ENCODE measurements around the gene CCDC80. TPM values are rescaled to one million over a fixed set of nuclear protein-coding genes. Genes with fewer than 3 reads are reported as not detected.
"Not testable (repeated sequence)": the region's sequence is repeated elsewhere in the genome, so short reads cannot be mapped to it uniquely, and the experiment has no call there.

The CCDC80 gene
- polyA plus RNA-seq, 2 donors: 3.3 to 6.2 TPM

DNA sequence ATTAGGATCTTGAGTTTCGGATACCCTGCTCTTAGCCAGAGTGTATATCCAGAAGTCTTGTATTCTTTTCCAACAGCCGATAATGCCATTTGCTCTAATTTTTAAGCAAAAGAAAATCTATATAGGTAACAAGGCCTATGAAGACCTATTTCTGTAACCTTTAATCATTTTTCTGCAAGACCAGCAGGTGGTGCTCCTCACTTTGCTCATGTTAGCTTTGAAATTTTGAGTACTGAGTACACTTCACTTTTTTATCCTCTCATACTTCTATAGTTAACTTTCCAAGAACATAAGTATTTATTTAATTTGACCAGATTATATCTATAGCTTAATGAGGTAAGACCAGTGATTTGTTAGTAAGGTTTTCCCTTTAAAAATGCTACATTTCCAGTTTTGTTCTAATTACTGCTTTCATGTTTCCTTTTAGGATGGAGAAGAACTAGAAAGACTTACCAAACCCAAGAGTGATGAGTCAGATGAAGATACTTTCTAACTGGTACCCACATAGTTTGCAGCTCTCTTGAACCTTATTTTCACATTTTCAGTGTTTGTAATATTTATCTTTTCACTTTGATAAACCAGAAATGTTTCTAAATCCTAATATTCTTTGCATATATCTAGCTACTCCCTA, 58.6 kb downstream of the CCDC80 start:
- no peak overlapping the region for H3K4me3 ChIP-seq (ENCODE audit: low read depth in 1 of 2, low read length in 2 of 2)
- 65 to 73% methylated on average over 2 of the region's 2 CpGs for WGBS, 2 donors
- H3K9me3 ChIP-seq (ENCODE audit: control insufficient read depth in 2 of 2, insufficient read depth in 1 of 2, low read depth in 1 of 2, low read length in 1 of 2): no peaks in the 10 kb centered on the region
- no peak overlapping the region for H3K27ac ChIP-seq (ENCODE audit: low read depth in 2 of 2, low read length in 1 of 2)
- no peaks in the 10 kb centered on the region for H3K27me3 ChIP-seq (ENCODE audit: control insufficient read depth in 1 of 2, insufficient read depth in 2 of 2, low read length in 2 of 2)
- no peaks in the 10 kb centered on the region for H3K4me1 ChIP-seq (ENCODE audit: control insufficient read depth in 2 of 2, insufficient read depth in 2 of 2, low read length in 1 of 2)
- peaks cover 0 to 2% of the 10 kb centered on the region in 2 donors for H3K36me3 ChIP-seq (ENCODE audit: control insufficient read depth in 2 of 2, insufficient read depth in 2 of 2, low read length in 1 of 2)

DNA sequence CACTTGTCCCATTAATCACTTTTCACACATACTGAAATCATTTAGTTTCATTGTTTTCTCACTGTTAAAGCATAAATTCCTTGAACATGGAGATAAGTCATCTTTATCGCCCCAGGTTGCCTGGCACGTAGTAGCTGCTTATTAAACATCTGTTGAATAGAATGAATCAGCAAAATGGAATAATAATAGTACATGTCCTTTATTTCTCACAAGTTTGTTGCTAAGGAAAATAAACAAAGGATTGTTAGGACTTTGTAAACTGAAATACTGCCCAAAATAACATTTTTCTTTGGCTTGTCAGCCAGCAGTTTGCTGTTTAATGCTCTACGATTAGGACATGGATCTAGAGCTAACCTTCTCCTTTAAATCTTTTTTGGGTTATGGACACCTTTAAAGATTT, 61.2 kb downstream of the CCDC80 start:
- Histone ChIP-seq H3K9me3 (ENCODE audit: control insufficient read depth in 2 of 2, insufficient read depth in 1 of 2, low read depth in 1 of 2, low read length in 1 of 2) (no peaks in the 10 kb centered on the region), H3K4me3 (ENCODE audit: low read depth in 1 of 2, low read length in 2 of 2) (no peak overlapping the region), H3K27me3 (ENCODE audit: control insufficient read depth in 1 of 2, insufficient read depth in 2 of 2, low read length in 2 of 2) (no peaks in the 10 kb centered on the region), H3K36me3 (ENCODE audit: control insufficient read depth in 2 of 2, insufficient read depth in 2 of 2, low read length in 1 of 2) (no peaks in the 10 kb centered on the region), H3K27ac (ENCODE audit: low read depth in 2 of 2, low read length in 1 of 2) (no peak overlapping the region), H3K4me1 (ENCODE audit: control insufficient read depth in 2 of 2, insufficient read depth in 2 of 2, low read length in 1 of 2) (no peaks in the 10 kb centered on the region)
- WGBS, 2 donors: 36 to 53% methylated on average over 3 of the region's 3 CpGs

DNA sequence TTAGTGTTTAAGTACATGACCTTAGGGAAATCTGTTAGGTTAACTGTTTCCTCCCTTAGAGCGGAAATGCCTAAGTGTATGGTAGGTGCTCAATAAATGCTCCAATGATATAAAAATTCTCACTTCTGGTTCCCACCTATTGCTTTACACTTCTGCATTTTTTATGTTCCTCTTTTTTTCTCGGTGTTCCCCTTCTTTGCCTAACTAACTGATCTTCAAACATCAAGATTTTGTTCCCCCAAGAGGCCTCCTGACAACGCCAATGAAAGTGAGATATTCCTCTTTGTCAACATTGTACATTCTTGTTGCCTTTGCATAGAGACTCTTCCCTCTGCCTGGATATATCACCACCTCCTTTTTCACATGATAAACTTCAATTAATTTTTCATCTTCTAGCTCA, 61.7 kb downstream of the CCDC80 start:
- WGBS, 2 donors: 86 to 88% methylated on average over 3 of the region's 3 CpGs
- Histone ChIP-seq H3K4me3 (ENCODE audit: low read depth in 1 of 2, low read length in 2 of 2) (no peak overlapping the region), H3K27me3 (ENCODE audit: control insufficient read depth in 1 of 2, insufficient read depth in 2 of 2, low read length in 2 of 2) (no peaks in the 10 kb centered on the region), H3K36me3 (ENCODE audit: control insufficient read depth in 2 of 2, insufficient read depth in 2 of 2, low read length in 1 of 2) (no peaks in the 10 kb centered on the region), H3K27ac (ENCODE audit: low read depth in 2 of 2, low read length in 1 of 2) (no peak overlapping the region), H3K9me3 (ENCODE audit: control insufficient read depth in 2 of 2, insufficient read depth in 1 of 2, low read depth in 1 of 2, low read length in 1 of 2) (no peaks in the 10 kb centered on the region), H3K4me1 (ENCODE audit: control insufficient read depth in 2 of 2, insufficient read depth in 2 of 2, low read length in 1 of 2) (no peaks in the 10 kb centered on the region)

GRCh38 chr3:112572701-112573100, 68.2 kb downstream of the CCDC80 start:
- Histone ChIP-seq H3K9me3 (ENCODE audit: control insufficient read depth in 2 of 2, insufficient read depth in 1 of 2, low read depth in 1 of 2, low read length in 1 of 2) (no peaks in the 10 kb centered on the region), H3K27me3 (ENCODE audit: control insufficient read depth in 1 of 2, insufficient read depth in 2 of 2, low read length in 2 of 2) (no peaks in the 10 kb centered on the region), H3K4me1 (ENCODE audit: control insufficient read depth in 2 of 2, insufficient read depth in 2 of 2, low read length in 1 of 2) (no peaks in the 10 kb centered on the region), H3K27ac (ENCODE audit: low read depth in 2 of 2, low read length in 1 of 2) (no peak overlapping the region), H3K4me3 (ENCODE audit: low read depth in 1 of 2, low read length in 2 of 2) (no peak overlapping the region), H3K36me3 (ENCODE audit: control insufficient read depth in 2 of 2, insufficient read depth in 2 of 2, low read length in 1 of 2) (peaks cover 0 to 3% of the 10 kb centered on the region in 2 donors)
- 92 to 96% methylated on average over 1 of the region's 1 CpG for WGBS, 2 donors

DNA sequence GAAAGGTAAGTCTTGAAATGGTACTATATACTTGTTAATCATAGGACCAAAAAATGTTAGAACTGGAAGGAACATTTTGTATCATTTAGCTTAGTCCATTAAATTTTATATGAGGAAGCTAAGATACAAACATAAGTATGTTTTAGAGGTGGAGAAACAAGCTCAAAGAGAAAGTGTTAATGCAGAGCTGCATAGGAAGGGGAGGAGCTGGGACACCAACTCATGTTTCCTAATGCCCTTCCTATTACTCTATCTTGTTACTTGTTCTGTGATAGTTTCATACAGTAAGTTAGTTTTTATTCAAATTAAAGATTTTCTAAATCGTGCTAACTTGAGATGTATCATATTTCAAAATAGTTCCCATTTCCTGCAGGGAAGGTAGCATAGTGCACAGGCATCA, 71.7 kb downstream of the CCDC80 start:
- H3K9me3 ChIP-seq (ENCODE audit: control insufficient read depth in 2 of 2, insufficient read depth in 1 of 2, low read depth in 1 of 2, low read length in 1 of 2): no peaks in the 10 kb centered on the region
- no peaks in the 10 kb centered on the region for H3K27me3 ChIP-seq (ENCODE audit: control insufficient read depth in 1 of 2, insufficient read depth in 2 of 2, low read length in 2 of 2)
- no peak overlapping the region for H3K4me3 ChIP-seq (ENCODE audit: low read depth in 1 of 2, low read length in 2 of 2)
- no peak overlapping the region for H3K27ac ChIP-seq (ENCODE audit: low read depth in 2 of 2, low read length in 1 of 2)
- 54 to 57% methylated on average over 1 of the region's 1 CpG for WGBS, 2 donors
- H3K36me3 ChIP-seq (ENCODE audit: control insufficient read depth in 2 of 2, insufficient read depth in 2 of 2, low read length in 1 of 2): peaks cover 0 to 3% of the 10 kb centered on the region in 2 donors
- no peaks in the 10 kb centered on the region for H3K4me1 ChIP-seq (ENCODE audit: control insufficient read depth in 2 of 2, insufficient read depth in 2 of 2, low read length in 1 of 2)

DNA sequence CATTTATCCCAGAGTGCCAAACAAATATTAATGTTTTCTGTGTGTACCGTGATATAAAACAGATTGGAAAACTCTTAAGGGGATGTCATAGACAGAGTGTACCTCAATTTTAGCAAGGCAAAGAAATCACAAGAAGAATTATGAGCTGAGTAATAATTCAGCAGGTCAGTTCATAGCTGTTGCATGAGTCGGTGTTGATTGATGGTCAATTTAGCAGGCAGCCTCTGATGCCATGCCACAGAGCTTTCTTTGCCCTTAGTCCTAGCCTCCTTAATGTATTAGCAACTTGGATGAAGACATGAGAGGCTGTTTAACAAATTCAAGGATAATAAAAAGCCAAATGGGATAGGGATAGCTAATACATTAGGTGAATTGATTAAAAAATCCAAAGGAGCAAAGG, 72.3 kb downstream of the CCDC80 start:
- 82 to 85% methylated on average over 2 of the region's 2 CpGs for WGBS, 2 donors
- no peaks in the 10 kb centered on the region for H3K9me3 ChIP-seq (ENCODE audit: control insufficient read depth in 2 of 2, insufficient read depth in 1 of 2, low read depth in 1 of 2, low read length in 1 of 2)
- H3K27me3 ChIP-seq (ENCODE audit: control insufficient read depth in 1 of 2, insufficient read depth in 2 of 2, low read length in 2 of 2): no peaks in the 10 kb centered on the region
- no peaks in the 10 kb centered on the region for H3K4me1 ChIP-seq (ENCODE audit: control insufficient read depth in 2 of 2, insufficient read depth in 2 of 2, low read length in 1 of 2)
- no peak overlapping the region for H3K4me3 ChIP-seq (ENCODE audit: low read depth in 1 of 2, low read length in 2 of 2)
- H3K27ac ChIP-seq (ENCODE audit: low read depth in 2 of 2, low read length in 1 of 2): no peak overlapping the region
- H3K36me3 ChIP-seq (ENCODE audit: control insufficient read depth in 2 of 2, insufficient read depth in 2 of 2, low read length in 1 of 2): peaks cover 0 to 3% of the 10 kb centered on the region in 2 donors

- Histone ChIP-seq H3K27ac (ENCODE audit: low read depth in 2 of 2, low read length in 1 of 2) (no peak overlapping the region), H3K4me1 (ENCODE audit: control insufficient read depth in 2 of 2, insufficient read depth in 2 of 2, low read length in 1 of 2) (no peaks in the 10 kb centered on the region), H3K4me3 (ENCODE audit: low read depth in 1 of 2, low read length in 2 of 2) (no peak overlapping the region), H3K9me3 (ENCODE audit: control insufficient read depth in 2 of 2, insufficient read depth in 1 of 2, low read depth in 1 of 2, low read length in 1 of 2) (no peaks in the 10 kb centered on the region), H3K36me3 (ENCODE audit: control insufficient read depth in 2 of 2, insufficient read depth in 2 of 2, low read length in 1 of 2) (no peaks in the 10 kb centered on the region), H3K27me3 (ENCODE audit: control insufficient read depth in 1 of 2, insufficient read depth in 2 of 2, low read length in 2 of 2) (no peaks in the 10 kb centered on the region)
These were observed 76.0 kb downstream of the CCDC80 start for GRCh38 chr3:112564940-112565305.

- not testable (repeated sequence) for H3K27ac ChIP-seq (ENCODE audit: low read depth in 2 of 2, low read length in 1 of 2); H3K27me3 ChIP-seq (ENCODE audit: control insufficient read depth in 1 of 2, insufficient read depth in 2 of 2, low read length in 2 of 2); H3K4me1 ChIP-seq (ENCODE audit: control insufficient read depth in 2 of 2, insufficient read depth in 2 of 2, low read length in 1 of 2); H3K4me3 ChIP-seq (ENCODE audit: low read depth in 1 of 2, low read length in 2 of 2); H3K9me3 ChIP-seq (ENCODE audit: control insufficient read depth in 2 of 2, insufficient read depth in 1 of 2, low read depth in 1 of 2, low read length in 1 of 2); H3K36me3 ChIP-seq (ENCODE audit: control insufficient read depth in 2 of 2, insufficient read depth in 2 of 2, low read length in 1 of 2)
- WGBS, 2 donors: 74 to 79% methylated on average over 12 to 14 of the region's 15 CpGs
These were observed 76.5 kb downstream of the CCDC80 start for GRCh38 chr3:112564247-112564939.

DNA sequence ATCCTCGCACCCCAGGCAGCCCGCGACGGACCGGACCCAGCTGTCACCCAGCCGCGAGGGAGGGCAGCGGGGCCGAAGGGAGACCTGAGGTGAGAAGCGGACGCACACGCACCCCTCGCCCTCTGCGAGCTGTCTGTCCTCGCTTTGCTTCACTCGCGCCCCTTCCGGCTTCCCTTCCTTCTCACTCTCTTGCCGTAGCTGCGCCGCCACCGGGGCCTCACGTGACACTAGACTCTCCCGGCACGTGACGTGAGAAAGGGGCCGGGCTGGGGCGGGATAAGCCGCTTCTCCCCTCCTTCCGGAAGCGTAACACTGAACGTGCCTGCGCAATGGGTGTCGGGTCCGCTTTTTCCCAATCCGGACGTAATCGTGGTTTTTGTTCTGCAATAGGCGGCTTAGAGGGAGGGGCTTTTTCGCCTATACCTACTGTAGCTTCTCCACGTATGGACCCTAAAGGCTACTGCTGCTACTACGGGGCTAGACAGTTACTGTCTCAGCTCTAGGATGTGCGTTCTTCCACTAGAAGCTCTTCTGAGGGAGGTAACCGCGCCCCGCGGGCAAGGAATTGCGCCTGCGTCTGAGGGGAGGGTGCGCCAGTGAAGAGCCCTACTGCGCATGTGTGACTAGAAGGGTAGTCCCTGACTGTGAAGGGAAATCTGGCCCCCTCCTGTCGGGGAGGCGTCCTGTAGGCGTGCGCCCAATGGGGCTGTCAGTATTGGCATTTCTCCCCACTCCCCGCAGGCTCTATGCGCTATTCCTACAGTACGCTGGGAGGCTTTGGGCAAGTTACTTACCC, 79.0 kb downstream of the CCDC80 start, which contains the start of the genes ATG3 and SLC35A5:
TSS of gene ATG3 (minus strand) at position 229 of the 796 bp plus-strand sequence. CDS start 434 bp downstream, outside the sequence.
TSS of gene SLC35A5 (plus strand) at position 312 of the 796 bp plus-strand sequence. CDS start 1,359 bp downstream, outside the sequence.
- peak within 1 kb of the TSS; percentile 82 to 99 for H3K4me3 ChIP-seq (ENCODE audit: low read depth in 1 of 2, low read length in 2 of 2)
- H3K27ac ChIP-seq (ENCODE audit: low read depth in 2 of 2, low read length in 1 of 2): peak within 1 kb of the TSS; percentile 98 to 100
- no peaks in the 10 kb centered on the region for H3K27me3 ChIP-seq (ENCODE audit: control insufficient read depth in 1 of 2, insufficient read depth in 2 of 2, low read length in 2 of 2)
- no peaks in the 10 kb centered on the region for H3K9me3 ChIP-seq (ENCODE audit: control insufficient read depth in 2 of 2, insufficient read depth in 1 of 2, low read depth in 1 of 2, low read length in 1 of 2)
- no peaks in the 10 kb centered on the region for H3K4me1 ChIP-seq (ENCODE audit: control insufficient read depth in 2 of 2, insufficient read depth in 2 of 2, low read length in 1 of 2)
- H3K36me3 ChIP-seq (ENCODE audit: control insufficient read depth in 2 of 2, insufficient read depth in 2 of 2, low read length in 1 of 2): peaks cover 0 to 3% of the 10 kb centered on the region in 2 donors
- WGBS, 2 donors: 0 to 1% methylated on average over 50 to 58 of the region's 58 CpGs
